Measurements from ENCODE around the gene HPD. TPM values are rescaled to one million over a fixed set of nuclear protein-coding genes. Genes with fewer than 3 reads are reported as not detected.

HPD gene
- total and polyA plus RNA-seq, 12 donors, result 1.6 to 13.0 (median 4.0) TPM

DNA sequence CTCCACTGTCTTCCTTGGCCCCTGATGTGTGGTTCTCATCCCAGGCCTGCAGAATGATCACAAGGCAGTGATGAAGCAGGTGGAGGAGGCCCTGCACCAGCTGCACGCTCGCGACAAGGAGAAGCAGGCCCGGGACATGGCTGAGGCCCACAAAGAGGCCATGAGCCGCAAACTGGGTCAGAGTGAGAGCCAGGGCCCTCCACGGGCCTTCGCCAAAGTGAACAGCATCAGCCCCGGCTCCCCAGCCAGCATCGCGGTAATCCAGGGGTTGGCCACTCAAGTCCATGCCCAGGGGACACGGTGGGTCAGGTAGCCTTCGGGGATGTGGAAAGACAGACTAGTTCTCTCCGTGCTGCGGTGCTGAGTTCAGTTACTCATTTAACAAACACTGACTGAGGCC lies 40.9 kb upstream of the HPD start:
- Histone ChIP-seq H3K27ac (no peak overlapping the region), H3K4me1 (replicated peaks in 1 of 2) (no peaks in the 10 kb centered on the region), H3K9me3 (replicated peaks in 1 of 3) (no peaks in the 10 kb centered on the region), H3K4me3 (no peak overlapping the region), H3K27me3 (no peaks in the 10 kb centered on the region), H3K36me3 (replicated peaks in 1 of 2) (peaks cover 0 to 88% of the 10 kb centered on the region in 2 donors)
- intact Hi-C loops (cut with DNase I), result loop anchor here in 1 of 2 donors (10.0 kb wide), 1 partner anchor 105 kb away; the partner anchor contains the start of gene RHOF
- WGBS, 4 donors, result 92 to 100% (median 93%) methylated on average over 2 to 14 of the region's 14 CpGs
- TF ChIP-seq POLR2A (IDR thresholded peaks at IDR 0.05) (no peak), CTCF (IDR thresholded peaks at IDR 0.05) (no peak)
- DNase-seq, result no peak

- TF ChIP-seq POLR2A (IDR thresholded peaks at IDR 0.05) (no peak), CTCF (IDR thresholded peaks at IDR 0.05) (no peak)
These were observed 39.6 kb upstream of the HPD start for GRCh38 chr12:121898287-121898686.

DNA sequence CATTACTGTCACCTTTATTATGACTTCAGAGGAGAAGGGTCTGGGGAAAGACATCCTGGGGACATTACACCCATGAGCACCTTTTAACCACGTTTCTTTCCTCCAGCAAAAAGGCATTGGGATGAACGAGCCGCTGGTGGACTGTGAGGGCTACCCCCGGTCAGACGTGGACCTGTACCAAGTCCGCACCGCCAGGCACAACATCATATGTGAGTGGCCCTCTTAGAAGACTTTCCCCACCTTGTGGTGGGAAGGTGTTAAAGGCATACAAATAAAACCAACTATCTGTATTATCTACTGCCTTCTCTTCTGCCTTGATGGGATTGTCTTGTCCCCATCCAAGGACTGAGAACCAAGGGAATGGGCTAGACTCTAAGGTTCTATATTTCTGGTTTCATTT lies 36.0 kb upstream of the HPD start:
- WGBS, 4 donors, result 67 to 79% (median 73%) methylated on average over 7 of the region's 7 CpGs
- H3K4me3 ChIP-seq, result no peak overlapping the region
- no peaks in the 10 kb centered on the region for H3K9me3 ChIP-seq (replicated peaks in 1 of 3)
- H3K27ac ChIP-seq, result no peak overlapping the region
- intact Hi-C loops (cut with DNase I), result loop anchor here (5.0 to 10.0 kb wide), 2 partner anchors 100 to 102 kb away; partner anchors contain the start of gene RHOF (in 2 of the 2)
- no peak for TF ChIP-seq POLR2A (IDR thresholded peaks at IDR 0.05)
- no peak for TF ChIP-seq CTCF (IDR thresholded peaks at IDR 0.05)
- H3K36me3 ChIP-seq (replicated peaks in 1 of 2), result peaks cover 0 to 51% of the 10 kb centered on the region in 2 donors
- DNase-seq, result no peak
- peaks cover 21 to 36% of the 10 kb centered on the region in 2 donors for H3K4me1 ChIP-seq (replicated peaks in 1 of 2)
- no peaks in the 10 kb centered on the region for H3K27me3 ChIP-seq

More at GRCh38 chr12:121898287-121898686, 39.6 kb upstream of the HPD start:
- peaks cover 0 to 84% of the 10 kb centered on the region in 2 donors for H3K36me3 ChIP-seq (replicated peaks in 1 of 2)
- H3K27me3 ChIP-seq, result no peaks in the 10 kb centered on the region
- intact Hi-C loops (cut with DNase I), result loop anchor here in 1 of 2 donors (10.0 kb wide), 1 partner anchor 103 kb away; the partner anchor contains the start of gene RHOF
- H3K9me3 ChIP-seq (replicated peaks in 1 of 3), result no peaks in the 10 kb centered on the region
- H3K27ac ChIP-seq, result no peak overlapping the region
- DNase-seq, result no peak
- 71 to 92% (median 85%) methylated on average over 5 of the region's 5 CpGs for WGBS, 4 donors
- H3K4me1 ChIP-seq (replicated peaks in 1 of 2), result peaks cover 10 to 12% of the 10 kb centered on the region in 2 donors
- no peak overlapping the region for H3K4me3 ChIP-seq

DNA sequence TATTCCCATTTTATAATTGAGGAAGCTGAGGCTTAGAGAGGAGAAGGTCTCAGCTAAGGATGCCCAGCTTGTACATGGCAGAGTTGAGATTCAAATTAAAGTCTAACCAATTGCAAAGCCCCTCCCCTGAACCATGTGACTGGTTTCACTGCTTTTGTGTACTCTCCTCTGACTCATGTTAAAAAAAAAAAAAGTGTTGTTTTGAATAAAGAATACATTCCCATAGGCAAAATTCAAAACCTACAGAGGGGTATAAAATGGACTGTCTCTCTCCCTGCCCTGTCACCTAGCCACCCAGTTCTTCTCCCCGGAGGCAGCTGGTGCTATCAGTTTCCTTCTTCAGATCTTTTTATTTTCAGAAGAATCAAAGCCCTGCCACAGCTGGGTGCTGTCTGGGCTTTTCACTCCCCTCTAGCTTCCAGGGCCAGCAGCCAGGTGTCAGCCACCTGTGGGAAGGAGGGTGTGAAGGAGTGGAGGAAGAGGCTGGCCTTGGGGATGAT lies 35.4 kb upstream of the HPD start:
- peaks cover 0 to 45% of the 10 kb centered on the region in 2 donors for H3K36me3 ChIP-seq (replicated peaks in 1 of 2)
- no peaks in the 10 kb centered on the region for H3K27me3 ChIP-seq
- intact Hi-C loops (cut with DNase I), result loop anchor here (5.0 to 10.0 kb wide), 2 partner anchors 99 to 102 kb away; partner anchors contain the start of gene RHOF (in 2 of the 2)
- peaks cover 25 to 42% of the 10 kb centered on the region in 2 donors for H3K4me1 ChIP-seq (replicated peaks in 1 of 2)
- 13 to 40% (median 27%) methylated on average over 1 of the region's 1 CpG for WGBS, 4 donors
- TF ChIP-seq POLR2A (IDR thresholded peaks at IDR 0.05), result no peak
- no peak for TF ChIP-seq CTCF (IDR thresholded peaks at IDR 0.05)
- H3K4me3 ChIP-seq, result no peak overlapping the region
- peak in 4 of 7 donors; percentile 26 to 47 (median 36) for DNase-seq
- peak overlapping the region in 1 of 5 donors; percentile 6 for H3K27ac ChIP-seq
- no peaks in the 10 kb centered on the region for H3K9me3 ChIP-seq (replicated peaks in 1 of 3)

Measured in adrenal gland (tissue), 12 donors.